ENCODE measurements around the gene STRBP.

STRBP gene

DNA sequence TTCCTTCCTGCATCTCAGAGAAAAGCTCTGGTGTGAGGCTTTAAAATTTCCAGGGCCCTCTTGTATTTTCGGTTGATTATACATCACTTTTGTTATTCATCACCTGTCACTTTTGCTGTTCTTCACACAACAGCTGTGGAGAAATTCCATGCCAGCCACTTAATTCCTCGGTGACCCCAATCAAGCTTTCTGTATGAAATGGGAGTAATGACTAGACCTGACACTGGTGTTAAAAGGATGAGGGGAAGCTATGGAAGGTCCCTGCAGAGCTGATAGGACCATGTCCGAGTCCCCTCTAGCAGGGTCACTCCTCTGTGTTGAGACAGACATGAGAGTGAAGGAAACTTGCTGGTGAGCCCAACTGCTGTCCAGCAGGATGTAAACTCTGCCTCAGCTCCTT lies 175.2 kb downstream of the STRBP start:
- no peaks in the 10 kb centered on the region for H3K4me1 ChIP-seq
- no peak overlapping the region for H3K27ac ChIP-seq
- no peak overlapping the region for H3K9ac ChIP-seq
- no peak overlapping the region for H3K4me2 ChIP-seq (ENCODE audit: low read length)
- H3K9me3 ChIP-seq (ENCODE audit: control insufficient read depth, low read length) = no peaks in the 10 kb centered on the region
- no peaks in the 10 kb centered on the region for H3K36me3 ChIP-seq (ENCODE audit: control insufficient read depth, insufficient read depth, low read length)
- H3K4me3 ChIP-seq (ENCODE audit: low read depth, low read length) = no peak overlapping the region
- TF ChIP-seq, protein P1, sequence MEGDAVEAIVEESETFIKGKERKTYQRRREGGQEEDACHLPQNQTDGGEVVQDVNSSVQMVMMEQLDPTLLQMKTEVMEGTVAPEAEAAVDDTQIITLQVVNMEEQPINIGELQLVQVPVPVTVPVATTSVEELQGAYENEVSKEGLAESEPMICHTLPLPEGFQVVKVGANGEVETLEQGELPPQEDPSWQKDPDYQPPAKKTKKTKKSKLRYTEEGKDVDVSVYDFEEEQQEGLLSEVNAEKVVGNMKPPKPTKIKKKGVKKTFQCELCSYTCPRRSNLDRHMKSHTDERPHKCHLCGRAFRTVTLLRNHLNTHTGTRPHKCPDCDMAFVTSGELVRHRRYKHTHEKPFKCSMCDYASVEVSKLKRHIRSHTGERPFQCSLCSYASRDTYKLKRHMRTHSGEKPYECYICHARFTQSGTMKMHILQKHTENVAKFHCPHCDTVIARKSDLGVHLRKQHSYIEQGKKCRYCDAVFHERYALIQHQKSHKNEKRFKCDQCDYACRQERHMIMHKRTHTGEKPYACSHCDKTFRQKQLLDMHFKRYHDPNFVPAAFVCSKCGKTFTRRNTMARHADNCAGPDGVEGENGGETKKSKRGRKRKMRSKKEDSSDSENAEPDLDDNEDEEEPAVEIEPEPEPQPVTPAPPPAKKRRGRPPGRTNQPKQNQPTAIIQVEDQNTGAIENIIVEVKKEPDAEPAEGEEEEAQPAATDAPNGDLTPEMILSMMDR (IDR thresholded peaks at IDR 0.05) = no peak
- H3K79me2 ChIP-seq = no peaks in the 10 kb centered on the region
- H2AFZ ChIP-seq = no peak overlapping the region
- H3K27me3 ChIP-seq (ENCODE audit: control insufficient read depth, insufficient read depth, low read length) = no peaks in the 10 kb centered on the region

DNA sequence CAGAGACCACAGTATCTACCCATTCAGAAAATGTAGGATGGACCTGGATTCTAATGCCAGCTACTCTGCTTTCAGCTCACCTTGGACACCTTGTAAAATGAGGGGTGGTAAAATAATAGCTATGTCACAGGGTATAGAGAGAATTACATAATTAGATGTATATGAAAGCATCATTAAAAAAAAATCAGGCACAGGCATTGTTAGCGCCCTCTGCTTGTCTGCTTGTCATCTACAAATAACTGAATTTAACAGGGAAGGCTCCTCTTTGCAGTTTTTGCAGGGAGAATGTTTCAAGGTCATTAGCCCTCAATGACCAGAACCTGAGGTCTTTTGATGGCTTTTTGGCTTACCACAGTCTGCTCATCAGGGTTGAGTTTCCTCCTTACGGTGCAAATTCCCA lies 176.9 kb downstream of the STRBP start:
- Histone ChIP-seq H3K9ac (no peak overlapping the region), H3K27ac (no peak overlapping the region), H3K4me2 (ENCODE audit: low read length) (no peak overlapping the region), H3K79me2 (no peaks in the 10 kb centered on the region), H2AFZ (no peak overlapping the region), H3K27me3 (ENCODE audit: control insufficient read depth, insufficient read depth, low read length) (no peaks in the 10 kb centered on the region), H3K9me3 (ENCODE audit: control insufficient read depth, low read length) (no peaks in the 10 kb centered on the region), H3K4me3 (ENCODE audit: low read depth, low read length) (no peak overlapping the region), H3K4me1 (no peaks in the 10 kb centered on the region), H3K36me3 (ENCODE audit: control insufficient read depth, insufficient read depth, low read length) (no peaks in the 10 kb centered on the region)
- TF ChIP-seq, protein P1 (IDR thresholded peaks at IDR 0.05) = no peak

DNA sequence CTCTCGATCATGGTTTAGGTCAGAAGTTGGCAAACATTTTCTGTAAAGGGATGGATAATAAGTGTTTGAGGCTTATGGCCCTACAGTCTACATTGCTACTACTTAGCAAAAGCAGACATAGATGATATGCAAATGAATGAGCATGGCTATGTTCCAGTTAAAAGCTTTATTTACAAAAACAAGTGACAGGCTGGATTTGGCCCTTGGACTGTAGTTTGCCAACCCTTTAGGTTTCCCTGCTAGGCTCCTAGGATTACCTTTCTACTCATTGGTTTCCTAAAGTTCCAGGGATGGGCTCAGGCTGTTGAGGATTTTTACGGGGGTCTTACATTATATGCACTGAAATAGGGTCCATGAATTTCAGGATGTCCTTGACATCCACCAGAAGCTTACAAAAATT lies 177.4 kb downstream of the STRBP start:
- H3K27ac ChIP-seq = no peak overlapping the region
- TF ChIP-seq, protein P1 (IDR thresholded peaks at IDR 0.05) = no peak
- H3K36me3 ChIP-seq (ENCODE audit: control insufficient read depth, insufficient read depth, low read length) = no peaks in the 10 kb centered on the region

DNA sequence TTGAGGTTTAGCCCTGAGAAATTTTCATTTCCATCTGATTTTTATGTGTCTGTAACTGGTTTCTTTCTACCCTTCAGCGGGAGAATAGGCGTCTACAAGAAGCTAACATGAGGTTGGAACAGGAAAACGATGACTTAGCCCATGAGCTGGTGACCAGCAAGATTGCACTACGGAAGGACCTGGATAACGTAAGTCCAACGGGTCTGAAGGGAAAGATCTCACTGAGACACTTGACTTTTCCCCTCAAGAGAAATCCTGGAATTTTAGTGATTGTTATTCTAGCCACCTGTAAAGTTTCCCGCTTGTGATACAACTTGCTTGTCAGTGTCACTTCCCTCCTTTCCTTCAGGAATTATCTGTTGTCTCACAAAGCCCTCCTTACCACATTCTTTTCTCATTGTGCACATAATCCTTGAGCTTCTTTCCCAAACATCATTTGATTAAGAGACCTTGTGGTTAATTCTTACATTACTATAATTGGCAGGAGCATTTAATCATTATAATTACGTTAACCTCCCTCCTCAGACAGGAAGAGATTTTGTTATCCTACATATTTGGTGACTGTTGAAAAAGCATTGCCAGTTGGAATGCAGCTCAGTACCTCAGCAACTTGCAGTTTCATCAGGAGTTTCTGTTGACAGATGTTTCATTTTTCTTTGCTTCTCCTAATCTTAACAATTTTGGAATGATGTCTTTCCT lies 178.0 kb downstream of the STRBP start:
- Histone ChIP-seq H3K4me3 (ENCODE audit: low read depth, low read length) (no peak overlapping the region), H3K4me2 (ENCODE audit: low read length) (no peak overlapping the region), H3K4me1 (no peaks in the 10 kb centered on the region), H2AFZ (no peak overlapping the region), H3K79me2 (no peaks in the 10 kb centered on the region), H3K27ac (no peak overlapping the region), H3K9me3 (ENCODE audit: control insufficient read depth, low read length) (no peaks in the 10 kb centered on the region), H3K36me3 (ENCODE audit: control insufficient read depth, insufficient read depth, low read length) (no peaks in the 10 kb centered on the region), H3K9ac (no peak overlapping the region), H3K27me3 (ENCODE audit: control insufficient read depth, insufficient read depth, low read length) (no peaks in the 10 kb centered on the region)
- TF ChIP-seq, protein P1 (IDR thresholded peaks at IDR 0.05) = no peak

More for the DNA sequence above, 177.4 kb downstream of the STRBP start:
- Histone ChIP-seq H3K4me2 (ENCODE audit: low read length) (no peak overlapping the region), H2AFZ (no peak overlapping the region), H3K9ac (no peak overlapping the region), H3K4me3 (ENCODE audit: low read depth, low read length) (no peak overlapping the region), H3K79me2 (no peaks in the 10 kb centered on the region), H3K27me3 (ENCODE audit: control insufficient read depth, insufficient read depth, low read length) (no peaks in the 10 kb centered on the region), H3K9me3 (ENCODE audit: control insufficient read depth, low read length) (no peaks in the 10 kb centered on the region), H3K4me1 (no peaks in the 10 kb centered on the region)

DNA sequence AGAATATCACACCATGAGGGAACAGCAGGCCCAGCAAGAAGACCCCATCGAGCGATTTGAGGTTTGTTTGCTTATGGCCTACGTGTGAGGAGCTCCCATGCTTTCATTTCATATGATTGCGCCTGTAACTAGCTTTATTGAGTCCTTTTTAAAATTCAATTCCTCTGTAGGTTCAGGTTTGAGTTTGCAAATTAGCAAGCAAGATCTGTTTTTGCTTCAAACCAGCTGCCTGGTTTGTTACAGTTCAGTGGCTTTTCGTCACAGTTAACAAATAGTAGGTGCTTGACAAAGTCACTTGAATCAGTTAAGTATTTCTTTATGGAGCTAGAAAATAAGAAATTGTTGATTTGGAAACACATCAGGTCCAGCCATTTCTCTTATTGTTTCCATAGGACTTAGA lies 178.6 kb downstream of the STRBP start:
- H3K4me1 ChIP-seq = no peaks in the 10 kb centered on the region
- no peaks in the 10 kb centered on the region for H3K36me3 ChIP-seq (ENCODE audit: control insufficient read depth, insufficient read depth, low read length)
- no peak overlapping the region for H2AFZ ChIP-seq
- H3K9ac ChIP-seq = no peak overlapping the region
- no peak overlapping the region for H3K4me3 ChIP-seq (ENCODE audit: low read depth, low read length)
- H3K79me2 ChIP-seq = no peaks in the 10 kb centered on the region
- TF ChIP-seq, protein P1 (IDR thresholded peaks at IDR 0.05) = no peak
- H3K27me3 ChIP-seq (ENCODE audit: control insufficient read depth, insufficient read depth, low read length) = no peaks in the 10 kb centered on the region
- H3K27ac ChIP-seq = no peak overlapping the region
- H3K4me2 ChIP-seq (ENCODE audit: low read length) = no peak overlapping the region
- no peaks in the 10 kb centered on the region for H3K9me3 ChIP-seq (ENCODE audit: control insufficient read depth, low read length)

Data from parathyroid adenoma (tissue), 2 donors.